Measurements from ENCODE around the gene EIF1AX. TPM values are rescaled to one million over a fixed set of nuclear protein-coding genes. Genes with fewer than 3 reads are reported as not detected.

EIF1AX gene
- total RNA-seq, 1 donor from 2014 or later: 60.0 TPM

DNA sequence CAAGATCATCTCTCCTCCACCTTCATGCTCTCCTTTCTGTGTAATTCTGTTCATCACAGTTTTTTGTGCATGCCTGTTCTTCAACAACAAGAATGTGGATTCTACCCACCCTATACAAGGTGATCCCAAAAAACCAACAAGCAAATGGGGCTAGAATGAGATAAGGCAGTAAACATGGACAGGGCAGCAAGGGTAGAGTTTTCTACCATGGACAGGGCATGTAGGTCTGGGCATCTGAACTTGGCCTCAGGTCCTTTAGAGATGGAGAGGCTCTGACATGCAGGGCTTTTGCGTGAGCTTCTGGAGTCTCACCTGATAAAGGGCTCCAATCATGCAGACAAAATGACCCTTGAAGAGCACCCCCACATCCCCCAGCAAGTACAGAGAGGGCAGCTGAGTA is 61.4 kb downstream of the EIF1AX start:
- no peaks in the 10 kb centered on the region for H3K4me1 ChIP-seq
- H3K27ac ChIP-seq: no peak overlapping the region
- intact Hi-C loops (cut with DNase I): no loop called here
- no peaks in the 10 kb centered on the region for H3K36me3 ChIP-seq
- no peak for DNase-seq
- H3K27me3 ChIP-seq (ENCODE audit: low read depth): no peaks in the 10 kb centered on the region
- TF ChIP-seq, protein P1, sequence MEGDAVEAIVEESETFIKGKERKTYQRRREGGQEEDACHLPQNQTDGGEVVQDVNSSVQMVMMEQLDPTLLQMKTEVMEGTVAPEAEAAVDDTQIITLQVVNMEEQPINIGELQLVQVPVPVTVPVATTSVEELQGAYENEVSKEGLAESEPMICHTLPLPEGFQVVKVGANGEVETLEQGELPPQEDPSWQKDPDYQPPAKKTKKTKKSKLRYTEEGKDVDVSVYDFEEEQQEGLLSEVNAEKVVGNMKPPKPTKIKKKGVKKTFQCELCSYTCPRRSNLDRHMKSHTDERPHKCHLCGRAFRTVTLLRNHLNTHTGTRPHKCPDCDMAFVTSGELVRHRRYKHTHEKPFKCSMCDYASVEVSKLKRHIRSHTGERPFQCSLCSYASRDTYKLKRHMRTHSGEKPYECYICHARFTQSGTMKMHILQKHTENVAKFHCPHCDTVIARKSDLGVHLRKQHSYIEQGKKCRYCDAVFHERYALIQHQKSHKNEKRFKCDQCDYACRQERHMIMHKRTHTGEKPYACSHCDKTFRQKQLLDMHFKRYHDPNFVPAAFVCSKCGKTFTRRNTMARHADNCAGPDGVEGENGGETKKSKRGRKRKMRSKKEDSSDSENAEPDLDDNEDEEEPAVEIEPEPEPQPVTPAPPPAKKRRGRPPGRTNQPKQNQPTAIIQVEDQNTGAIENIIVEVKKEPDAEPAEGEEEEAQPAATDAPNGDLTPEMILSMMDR (IDR thresholded peaks at IDR 0.05): no peak
- H3K9me3 ChIP-seq: no peaks in the 10 kb centered on the region
- no peak for ATAC-seq
- H3K4me3 ChIP-seq: no peak overlapping the region

Other genes starting within 250 kb of the EIF1AX start
- 13.1 TPM for gene BCLAF3, start 150.8 kb downstream of the EIF1AX start, total RNA-seq
- 0.35 TPM for gene MAP7D2, start 24.9 kb downstream of the EIF1AX start, total RNA-seq
- gene RPS6KA3, start 125.1 kb upstream of the EIF1AX start, total RNA-seq: 64.5 TPM

Data from lower lobe of right lung (tissue), 2 donors.